Endometrial microvascular endothelial cells (primary cell): ENCODE results near the gene OR12D3. TPM values are rescaled to one million over a fixed set of nuclear protein-coding genes. Genes with fewer than 3 reads are reported as not detected.

Source experiments
- total RNA-seq: library from RNA; depleted of rRNA; stranded (reverse); fragments of >200 nt; gene quantifications from one replicate; pipeline ENCODE4 v1.2.3, GENCODE V29; 2015; ENCODE audit errors: inconsistent ontology term

The OR12D3 gene
- total RNA-seq, 1 donor from 2014 or later, result not detected

Other genes with a start within 250 kb of the OR12D3 start
- gene OR2J2, start 204.4 kb downstream of the OR12D3 start, total RNA-seq, result not detected
- gene OR14J1, start 73.6 kb downstream of the OR12D3 start, total RNA-seq, result not detected
- gene OR5V1, start 6.4 kb downstream of the OR12D3 start, total RNA-seq, result not detected
- not detected for gene OR12D2, start 20.3 kb upstream of the OR12D3 start, total RNA-seq
- not detected for gene OR12D1, start 39.6 kb upstream of the OR12D3 start, total RNA-seq
- gene OR10C1, start 64.0 kb upstream of the OR12D3 start, total RNA-seq, result not detected
- gene OR11A1, start 81.8 kb upstream of the OR12D3 start, total RNA-seq, result not detected
- not detected for gene OR2H1, start 81.9 kb upstream of the OR12D3 start, total RNA-seq
- gene MAS1L, start 112.7 kb upstream of the OR12D3 start, total RNA-seq, result not detected
- gene UBD, start 184.4 kb upstream of the OR12D3 start, total RNA-seq, result 0.56 TPM
- not detected for gene OR2H2, start 209.8 kb upstream of the OR12D3 start, total RNA-seq